Ovary (tissue), 9 donors: ENCODE data around the gene CCT3. TPM values are rescaled to one million over a fixed set of nuclear protein-coding genes. Genes with fewer than 3 reads are reported as not detected.

Source experiments
- DNase-seq, 5 donors: peaks; one replicate each; pipeline ENCODE4 v3.0.0-alpha.2; 2019 to 2020
- H3K27ac ChIP-seq, 2 donors: fragments of 200-600 bp; one replicate each; pipeline versions ENCODE4 v1.5.1 to v1.8.0; 2019 to 2022
- H3K27me3 ChIP-seq: fragments of 200-600 bp; one replicate; pipeline ENCODE4 v1.8.0; 2022
- H3K36me3 ChIP-seq: fragments of 200-600 bp; sonication (generic); one replicate; pipeline ENCODE4 v1.5.1; 2019
- H3K4me1 ChIP-seq: one replicate; pipeline ENCODE4 v1.8.1; 2013; ENCODE audit warnings: mild to moderate bottlenecking, moderate library complexity; ENCODE audit not compliant: insufficient read depth
- H3K4me3 ChIP-seq: fragments of 200-600 bp; sonication (generic); one replicate; pipeline ENCODE4 v1.5.1; 2017
- H3K9me3 ChIP-seq, 2 donors: fragments of 200-600 bp in 1 of 2; sonication (generic) in 1 of 2; one replicate each; pipeline versions ENCODE4 v1.5.1 to v1.8.1; 2013 to 2019; ENCODE audit warnings: mild to moderate bottlenecking in 1 of 2, moderate library complexity in 1 of 2
- EP300 ChIP-seq: sonication (generic); formaldehyde crosslinking; IDR thresholded peaks from one replicate; pipeline ENCODE4 v1.6.1; 2017; ENCODE audit warnings: antibody characterized with exemption
- POLR2A ChIP-seq: fragments of 450-650 bp; IDR thresholded peaks from one replicate; pipeline ENCODE4 v1.6.1; 2017; ENCODE audit warnings: antibody characterized with exemption, mild to moderate bottlenecking, moderate library complexity
- whole genome bisulfite sequencing, 3 donors: extraction: QIAGEN DNeasy Blood & Tissue Kit in 1 of 3; methylation state at CpG; one replicate each; pipeline versions ENCODE4 v1.1.5 to v1.1.7; 2013 to 2017; 5-methylcytosine and 5-hydroxymethylcytosine counted together
- intact Hi-C, 4 donors: fragments of 100-400 bp; cut with DNase I; formaldehyde crosslinking; loops; one replicate each; pipeline versions ENCODE4 v1.11.0 to v1.15.1; 2022 to 2023
- polyA plus RNA-seq, 2 donors: library from polyadenylated mRNA; stranded (reverse); fragments of 200-250 nt in 1 of 2; fragments of 350-450 nt in 1 of 2; fragmentation: Illumina TruSeq in 1 of 2; extraction: RNeasy Lipid Tissue Mini Kit (QIAGEN cat#74804) in 1 of 2; gene quantifications; one replicate each; pipeline ENCODE4 v1.2.3, GENCODE V29; 2013 to 2014
- total RNA-seq, 7 donors: library from RNA; depleted of rRNA in 2 of 7; stranded (reverse); fragments of >200 nt in 2 of 7; fragmentation: NEBNext Ultra II Directional in 3 of 7; extraction: Animal tissue kit (Norgen Biotek cat#: 25700) in 3 of 7; gene quantifications; one replicate each; pipeline versions ENCODE4 v1.1.0 to v1.2.4, GENCODE V29; 2016 to 2023
- TF ChIP-seq, protein P1 (sequence below), 3 donors: fragments of 450-650 bp in 2 of 3; fragments of 200-600 bp in 1 of 3; IDR thresholded peaks; one replicate each; pipeline versions ENCODE4 v1.5.1 to v1.8.0; 2016 to 2022; ENCODE audit warnings: antibody characterized with exemption in 3 of 3, mild to moderate bottlenecking in 1 of 3
- donor health status: DM: no; HTN: no; CAD: no; lungs with moderate emphysema.
- donor health status: DM: no; HTN: no; CAD: no.
- donor health status: Bipolar disorder and iron deficiency.
- donor health status: DM: yes; HTN: yes; CAD: no.
- donor health status: DM: no; HTN: no; CAD: no.
- donor health status: DM: yes; HTN: yes; CAD: no.

The CCT3 gene
- total and polyA plus RNA-seq, 9 donors, result 119 to 230 (median 175) TPM

DNA sequence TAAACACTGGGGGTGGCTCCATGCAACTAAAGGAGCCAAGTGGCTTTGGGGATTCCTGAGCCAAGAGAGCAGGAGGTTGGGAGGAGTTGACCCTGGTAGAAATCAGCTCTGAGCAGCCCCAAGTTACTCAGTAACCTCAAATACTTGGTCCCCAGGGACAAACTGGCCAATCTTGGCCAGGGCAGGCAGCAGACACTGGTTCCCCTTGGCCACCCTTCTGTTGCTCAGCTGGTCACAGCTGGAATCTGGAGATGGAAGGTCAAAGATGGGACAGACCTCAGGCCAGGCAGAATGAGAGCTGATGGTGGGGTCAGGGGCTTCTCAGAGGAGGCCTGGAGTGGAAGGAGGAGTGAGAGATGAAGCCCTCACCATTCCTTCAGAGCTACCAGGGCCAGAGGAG lies 27.7 kb upstream of the CCT3 start:
- Histone ChIP-seq H3K36me3 (no peaks in the 10 kb centered on the region), H3K4me3 (no peak overlapping the region), H3K27ac (no peak overlapping the region), H3K4me1 (peaks cover 6% of the 10 kb centered on the region), H3K9me3 (no peaks in the 10 kb centered on the region), H3K27me3 (no peaks in the 10 kb centered on the region)
- intact Hi-C loops, result no loop called here
- TF ChIP-seq POLR2A (no peak), EP300 (no peak)
- TF ChIP-seq, protein P1, sequence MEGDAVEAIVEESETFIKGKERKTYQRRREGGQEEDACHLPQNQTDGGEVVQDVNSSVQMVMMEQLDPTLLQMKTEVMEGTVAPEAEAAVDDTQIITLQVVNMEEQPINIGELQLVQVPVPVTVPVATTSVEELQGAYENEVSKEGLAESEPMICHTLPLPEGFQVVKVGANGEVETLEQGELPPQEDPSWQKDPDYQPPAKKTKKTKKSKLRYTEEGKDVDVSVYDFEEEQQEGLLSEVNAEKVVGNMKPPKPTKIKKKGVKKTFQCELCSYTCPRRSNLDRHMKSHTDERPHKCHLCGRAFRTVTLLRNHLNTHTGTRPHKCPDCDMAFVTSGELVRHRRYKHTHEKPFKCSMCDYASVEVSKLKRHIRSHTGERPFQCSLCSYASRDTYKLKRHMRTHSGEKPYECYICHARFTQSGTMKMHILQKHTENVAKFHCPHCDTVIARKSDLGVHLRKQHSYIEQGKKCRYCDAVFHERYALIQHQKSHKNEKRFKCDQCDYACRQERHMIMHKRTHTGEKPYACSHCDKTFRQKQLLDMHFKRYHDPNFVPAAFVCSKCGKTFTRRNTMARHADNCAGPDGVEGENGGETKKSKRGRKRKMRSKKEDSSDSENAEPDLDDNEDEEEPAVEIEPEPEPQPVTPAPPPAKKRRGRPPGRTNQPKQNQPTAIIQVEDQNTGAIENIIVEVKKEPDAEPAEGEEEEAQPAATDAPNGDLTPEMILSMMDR (IDR thresholded peaks at IDR 0.05), result no peak
- DNase-seq, result no peak

DNA sequence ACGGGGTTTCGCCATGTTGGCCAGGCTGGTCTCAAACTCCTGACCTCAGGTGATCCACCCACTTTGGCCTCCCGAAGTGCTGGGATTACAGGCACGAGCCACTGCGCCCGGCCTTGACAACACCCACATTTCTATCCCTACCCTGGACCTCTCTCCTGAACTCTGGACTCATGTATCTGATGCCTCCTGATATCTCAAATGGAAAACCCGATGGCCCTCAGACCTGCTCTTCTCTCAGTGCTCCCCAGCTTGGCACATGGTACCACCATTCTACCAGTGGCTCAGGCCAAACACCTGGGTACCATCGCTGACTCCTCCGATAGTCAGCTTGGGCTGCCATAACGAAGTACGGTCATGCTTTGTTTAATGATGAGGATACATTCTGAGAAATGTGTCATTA lies 22.4 kb upstream of the CCT3 start:
- H3K27me3 ChIP-seq, result no peaks in the 10 kb centered on the region
- H3K27ac ChIP-seq, result no peak overlapping the region
- TF ChIP-seq POLR2A (no peak), EP300 (no peak)
- TF ChIP-seq, protein P1 (IDR thresholded peaks at IDR 0.05), result no peak
- DNase-seq, result no peak
- intact Hi-C loops, result no loop called here
- H3K36me3 ChIP-seq, result no peaks in the 10 kb centered on the region
- no peaks in the 10 kb centered on the region for H3K4me1 ChIP-seq
- no peak overlapping the region for H3K4me3 ChIP-seq
- no peaks in the 10 kb centered on the region for H3K9me3 ChIP-seq
- WGBS, 3 donors, result 89 to 93% (median 93%) methylated on average over 11 of the region's 11 CpGs

DNA sequence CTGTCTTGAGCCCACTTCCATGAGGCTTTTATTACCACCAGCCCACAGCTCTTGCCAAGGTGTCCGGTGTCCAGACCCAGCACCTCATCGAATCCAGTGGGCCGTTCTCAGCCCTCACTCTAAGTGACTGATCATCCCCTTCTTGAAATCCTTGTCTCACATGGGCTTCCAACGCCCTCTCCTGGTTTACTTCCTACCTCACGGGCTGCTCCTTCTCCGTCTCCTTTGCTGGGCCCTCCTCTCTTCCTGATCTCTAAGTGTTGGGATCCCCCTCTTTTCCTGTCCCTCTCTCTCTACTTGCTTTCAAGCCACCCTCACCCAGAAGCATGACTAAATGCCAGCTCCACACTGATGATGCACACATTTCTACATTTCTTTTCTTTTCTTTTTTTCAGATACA lies 21.9 kb upstream of the CCT3 start:
- H3K4me1 ChIP-seq, result no peaks in the 10 kb centered on the region
- intact Hi-C loops, result loop anchor here in 3 of 4 donors (5.0 to 10.0 kb wide), 2 partner anchors 87 to 255 kb away; partner anchors contain the start of gene HAPLN2 (in 1 of the 3)
- DNase-seq, result no peak

DNA sequence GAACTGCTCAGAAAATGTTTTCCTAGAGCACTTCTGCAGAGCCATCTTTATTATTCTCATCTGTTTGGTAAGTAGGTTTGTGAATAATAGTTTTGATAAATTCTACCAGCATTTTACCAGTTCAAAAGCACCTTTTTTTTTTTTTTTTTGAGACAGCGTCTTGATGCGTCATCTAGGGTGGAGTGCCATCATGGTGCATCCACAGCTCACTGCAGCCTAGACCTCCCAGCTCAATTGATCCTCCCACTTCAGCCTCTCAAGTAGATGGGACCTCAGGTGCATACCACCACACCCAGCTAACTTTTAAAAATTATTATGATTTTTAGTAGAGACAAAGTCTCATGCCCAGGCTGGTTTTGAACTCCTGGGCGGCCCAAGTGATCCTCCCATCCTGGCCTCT lies 21.2 kb upstream of the CCT3 start:
- H3K27me3 ChIP-seq, result no peaks in the 10 kb centered on the region
- H3K36me3 ChIP-seq, result no peaks in the 10 kb centered on the region
- DNase-seq, result no peak
- H3K4me3 ChIP-seq, result no peak overlapping the region
- WGBS, 3 donors, result 89 to 98% (median 91%) methylated on average over 3 of the region's 3 CpGs
- intact Hi-C loops, result loop anchor here in 3 of 4 donors (5.0 to 10.0 kb wide), 2 partner anchors 88 to 256 kb away; partner anchors contain the start of gene HAPLN2 (in 1 of the 3)
- no peaks in the 10 kb centered on the region for H3K4me1 ChIP-seq
- H3K27ac ChIP-seq, result no peak overlapping the region
- no peaks in the 10 kb centered on the region for H3K9me3 ChIP-seq
- TF ChIP-seq, protein P1 (IDR thresholded peaks at IDR 0.05), result no peak
- TF ChIP-seq EP300, result no peak
- no peak for TF ChIP-seq POLR2A

More for the DNA sequence above, 21.9 kb upstream of the CCT3 start:
- no peak for TF ChIP-seq EP300
- TF ChIP-seq, protein P1 (IDR thresholded peaks at IDR 0.05), result no peak
- no peak for TF ChIP-seq POLR2A
- Histone ChIP-seq H3K4me3 (no peak overlapping the region), H3K9me3 (no peaks in the 10 kb centered on the region), H3K27me3 (no peaks in the 10 kb centered on the region), H3K36me3 (no peaks in the 10 kb centered on the region), H3K27ac (no peak overlapping the region)
- WGBS, 3 donors, result 33 to 39% (median 39%) methylated on average over 6 of the region's 6 CpGs
